GM21737 (cell line): ENCODE measurements around the gene FZD7.
A peak's percentile ranks its signal among the peaks of the same experiment; 100 is the strongest.

ENCODE experiments used
- ATAC-seq: cut with Tn5 transposase; IDR thresholded peaks from one replicate; pipeline ENCODE4 v1.9.1; 2021; ENCODE audit warnings: mild to moderate bottlenecking, moderate library complexity; ENCODE audit not compliant: unreplicated experiment

Gene FZD7

DNA sequence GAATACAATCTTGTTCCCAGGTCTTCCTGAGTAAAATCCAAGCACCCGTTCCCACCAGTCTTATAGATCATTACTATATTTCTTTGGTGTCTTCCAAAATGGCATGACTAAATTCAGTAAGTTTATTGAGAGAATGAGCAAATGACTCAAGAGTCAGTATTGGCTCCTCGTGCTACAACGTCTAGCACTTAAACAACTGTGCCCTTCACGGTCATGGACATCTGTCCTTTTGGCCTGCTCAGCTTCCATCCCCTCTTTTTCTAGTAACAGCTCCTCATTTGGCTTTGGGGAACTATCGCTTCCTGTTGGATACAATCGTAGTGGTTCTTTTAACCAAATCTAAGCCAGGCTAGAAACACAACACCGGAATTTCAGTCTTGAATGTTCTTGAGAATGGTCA is 24.1 kb upstream of the FZD7 start:
- ATAC-seq: no peak

DNA sequence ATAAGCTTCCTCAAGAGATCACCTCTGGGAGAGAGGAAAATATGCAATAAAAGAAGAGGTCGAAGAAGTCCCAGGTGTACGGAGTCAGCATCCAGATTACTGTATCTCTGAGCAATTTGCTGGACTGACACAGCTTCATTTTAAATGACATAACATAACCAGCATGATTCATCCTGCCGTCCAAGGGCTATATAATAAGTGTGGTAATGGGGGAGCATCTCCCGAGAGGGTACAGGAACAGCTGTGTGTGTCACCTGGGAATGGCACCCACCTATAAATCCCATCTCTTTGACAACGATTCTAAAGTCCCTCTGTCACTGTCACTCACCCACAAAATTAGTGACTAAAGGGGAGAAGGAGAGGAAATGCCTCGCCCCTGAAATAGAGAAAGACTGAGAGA is 19.3 kb upstream of the FZD7 start:
- no peak for ATAC-seq

DNA sequence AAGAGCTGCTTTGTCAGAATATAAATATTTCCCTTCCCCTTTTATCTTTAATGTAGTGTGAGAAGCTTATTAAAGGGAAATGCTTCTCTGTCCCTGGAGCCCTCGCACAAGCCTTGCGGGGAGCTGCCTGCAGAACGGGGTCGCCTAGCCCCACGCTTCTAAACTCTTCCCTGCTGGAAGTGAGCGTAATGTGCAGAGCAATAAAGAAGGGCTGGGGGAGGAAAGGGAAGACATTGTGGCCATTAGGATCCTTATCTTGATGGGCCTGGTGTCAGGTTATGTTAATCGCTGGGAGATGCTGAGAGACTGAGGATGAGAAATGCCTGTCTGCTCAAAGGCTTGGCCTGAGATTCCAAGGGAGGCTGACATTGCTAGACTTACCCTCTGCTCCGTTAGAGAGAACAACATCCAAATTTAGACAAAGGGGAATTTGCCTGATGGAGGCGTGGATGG is 18.9 kb upstream of the FZD7 start:
- no peak for ATAC-seq

DNA sequence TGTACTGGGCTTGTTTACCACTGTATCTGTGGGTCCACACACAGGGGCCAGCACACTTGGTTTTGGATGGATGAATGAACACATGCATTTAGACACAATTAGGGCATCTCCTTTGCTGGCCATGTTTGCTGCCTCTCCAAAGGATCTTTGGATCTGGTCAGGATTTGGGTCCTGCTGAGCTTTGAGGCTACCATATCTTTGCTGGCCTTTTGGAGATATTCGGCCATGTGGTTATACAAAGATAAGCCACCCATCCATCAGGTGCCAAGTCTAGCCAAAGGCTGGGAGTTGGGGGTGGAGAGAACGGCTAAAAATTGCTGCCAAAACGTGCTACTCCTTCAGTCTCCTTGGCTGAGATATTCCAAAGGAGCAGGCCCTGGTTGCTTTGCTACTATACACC is 18.2 kb upstream of the FZD7 start:
- no peak for ATAC-seq

DNA sequence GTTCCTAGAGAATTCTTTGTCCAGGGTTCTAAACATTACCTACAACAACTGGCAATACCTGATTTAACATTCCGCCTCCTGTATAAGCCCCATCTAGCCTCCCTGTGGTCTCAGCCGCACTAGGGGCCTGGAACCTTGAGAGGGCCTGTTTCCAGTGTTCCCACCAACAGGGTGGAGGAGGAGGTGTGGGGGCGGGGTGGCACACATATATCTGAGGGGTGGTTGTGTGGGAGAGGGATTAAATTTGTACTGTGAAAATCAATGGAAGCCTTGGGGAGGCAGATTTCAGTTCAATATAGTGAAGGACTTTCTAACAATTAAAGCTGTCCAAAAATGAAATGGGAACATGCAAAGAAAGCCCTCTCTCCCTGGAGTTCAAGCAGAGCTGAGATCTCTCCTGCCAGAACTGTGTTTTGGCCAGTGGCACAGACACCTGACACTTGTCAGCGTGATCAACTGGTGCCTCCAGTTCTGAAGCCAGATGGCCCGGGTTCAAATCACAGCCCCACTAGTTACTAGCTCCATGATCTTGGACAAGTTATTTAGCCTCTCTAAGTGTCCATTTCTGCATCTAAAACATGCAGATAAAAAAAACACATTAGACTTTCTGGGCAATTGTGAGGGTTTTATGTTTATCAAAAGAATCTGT is 17.0 kb upstream of the FZD7 start:
- no peak for ATAC-seq

DNA sequence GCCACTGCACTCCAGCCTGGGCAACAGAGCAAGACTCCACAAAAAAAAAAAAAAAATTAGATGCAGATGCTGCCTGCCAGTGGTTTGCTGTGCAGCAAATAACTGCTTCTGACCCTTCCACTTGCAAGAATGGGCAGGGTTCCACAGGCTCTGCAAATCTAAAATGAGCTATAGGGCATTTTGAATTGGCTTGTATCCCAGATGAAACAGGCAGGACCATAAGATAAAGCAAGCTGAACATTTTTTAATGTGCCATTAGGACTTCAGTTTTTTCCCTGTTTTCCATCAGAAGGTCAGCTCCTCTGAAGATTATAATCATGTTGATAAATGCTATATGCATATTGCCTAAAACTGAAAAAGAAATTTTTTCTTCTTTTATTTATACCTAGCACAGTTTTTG is 15.7 kb upstream of the FZD7 start:
- ATAC-seq: no peak

DNA sequence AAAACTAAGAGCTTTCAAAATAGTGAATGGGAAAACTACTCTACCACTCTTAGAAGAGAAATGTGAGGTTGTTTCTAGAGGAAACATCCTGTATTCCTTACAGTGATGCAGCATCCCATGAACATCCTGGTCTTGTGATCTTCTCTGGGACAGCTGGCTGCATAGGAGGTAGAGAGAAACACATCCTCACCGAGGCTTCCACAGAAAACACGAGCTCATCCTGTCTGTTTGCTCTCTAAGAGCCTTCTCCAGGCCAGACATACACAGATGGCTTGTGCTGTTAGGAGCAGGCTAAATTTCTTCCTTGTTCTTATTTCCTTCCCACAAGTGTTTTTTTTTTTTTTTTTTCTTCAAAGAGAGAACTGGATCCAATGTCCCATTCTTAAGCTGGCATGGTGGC is 14.7 kb upstream of the FZD7 start:
- no peak for ATAC-seq

DNA sequence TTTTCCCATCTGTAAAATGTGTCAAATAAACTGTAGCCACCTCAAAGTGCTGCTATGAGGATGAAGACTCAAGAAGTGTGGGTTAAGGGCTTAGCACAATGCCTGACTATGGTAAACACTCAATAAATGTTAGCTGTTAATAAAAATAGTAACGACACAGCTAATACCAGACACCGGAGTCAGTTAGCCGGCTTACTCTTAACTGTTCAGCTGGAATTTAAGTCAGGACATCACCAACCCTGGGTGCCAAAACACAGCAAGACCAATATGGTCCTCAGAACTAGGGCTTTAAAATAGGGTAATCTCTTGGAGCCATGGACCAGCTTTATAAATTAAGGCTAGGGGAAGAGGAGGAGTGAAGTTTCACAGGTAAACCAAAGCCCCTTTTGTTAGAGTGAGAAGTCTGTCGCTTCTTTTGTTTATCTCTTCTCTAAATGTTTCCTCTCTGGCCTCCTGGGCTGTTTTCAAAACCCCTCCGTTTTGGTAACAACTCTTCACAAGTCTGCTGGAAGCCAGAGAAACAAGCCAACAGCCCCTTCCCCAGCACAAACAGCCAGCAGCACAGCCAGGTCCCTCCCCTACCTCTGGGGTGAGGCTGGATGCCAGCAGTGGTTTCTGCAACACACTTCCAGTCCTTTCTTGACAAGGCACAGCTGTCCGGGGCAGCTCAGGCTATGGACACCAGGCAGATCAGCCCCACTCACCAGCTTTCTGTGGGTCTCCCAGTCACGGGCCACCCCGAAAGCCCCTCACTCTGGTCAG is 13.8 kb upstream of the FZD7 start:
- ATAC-seq: no peak

DNA sequence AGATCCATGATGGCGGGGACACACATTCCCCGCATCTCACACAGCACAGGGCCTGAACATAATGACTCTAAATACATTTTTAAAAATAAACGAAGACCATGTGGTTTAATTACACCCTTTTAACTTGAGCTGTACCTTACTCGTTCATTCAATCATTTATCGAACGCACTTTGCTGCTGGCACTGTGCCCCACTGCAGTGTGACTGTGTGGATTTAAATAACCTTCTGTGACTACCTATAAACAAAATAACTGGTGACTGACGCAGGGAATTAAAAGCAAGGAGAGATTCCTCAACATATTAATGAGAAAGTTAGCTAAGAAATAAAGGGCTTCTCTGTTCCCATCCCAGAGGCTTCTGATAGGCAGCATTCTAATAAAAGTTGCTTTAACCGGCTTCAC is 10.9 kb upstream of the FZD7 start:
- no peak for ATAC-seq

DNA sequence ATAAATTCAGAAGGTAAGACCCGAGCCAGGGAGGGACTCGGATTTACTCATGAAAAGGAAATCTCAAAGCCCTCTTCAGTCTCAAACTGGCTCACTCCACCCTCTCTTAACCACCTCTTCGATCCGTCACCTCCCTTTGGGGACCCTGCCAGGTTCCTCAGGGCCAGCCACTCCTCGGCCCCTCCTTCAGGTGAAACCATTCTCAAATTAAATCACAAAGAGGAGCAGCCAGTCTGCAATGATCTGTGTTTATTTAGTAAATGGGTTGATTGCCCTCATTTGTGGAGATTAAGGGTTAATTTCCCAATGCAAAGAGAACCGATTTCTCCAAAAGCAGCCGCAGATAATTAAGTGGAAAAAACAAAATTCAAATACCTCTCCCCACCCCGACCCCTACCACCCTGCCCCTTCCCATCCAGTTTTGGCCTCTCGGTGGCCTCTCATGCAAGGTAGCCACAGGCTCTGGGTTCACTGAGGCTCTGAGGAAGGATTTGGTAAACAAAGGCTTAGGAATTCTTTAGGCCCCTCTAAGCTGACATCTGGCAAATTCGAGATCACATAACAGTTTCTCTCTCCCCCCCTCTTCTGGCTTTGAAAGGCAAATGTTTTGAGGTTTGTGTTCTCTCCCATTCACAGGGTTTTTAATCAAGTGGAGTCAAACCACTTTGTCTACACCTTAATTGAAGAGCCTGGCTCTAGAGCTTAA is 10.3 kb upstream of the FZD7 start:
- no peak for ATAC-seq

DNA sequence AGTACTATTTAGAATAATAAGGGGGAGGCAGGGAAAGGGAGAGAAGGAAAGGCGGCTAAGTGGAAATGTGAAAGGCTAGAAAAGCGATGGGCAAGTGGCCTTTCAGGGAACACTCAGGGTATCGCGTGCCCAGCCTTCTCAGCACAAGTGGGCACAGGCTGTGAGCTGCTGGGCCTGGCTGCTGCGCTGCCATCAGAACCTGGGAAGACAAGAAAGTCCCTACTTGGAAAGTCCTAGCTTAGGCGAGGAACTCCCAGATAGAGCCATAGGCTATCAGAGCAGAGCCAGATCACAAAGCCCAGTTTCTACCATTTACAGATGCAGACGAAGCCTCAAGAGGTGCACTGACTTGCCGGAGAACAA is 9.8 kb upstream of the FZD7 start:
- ATAC-seq: no peak

DNA sequence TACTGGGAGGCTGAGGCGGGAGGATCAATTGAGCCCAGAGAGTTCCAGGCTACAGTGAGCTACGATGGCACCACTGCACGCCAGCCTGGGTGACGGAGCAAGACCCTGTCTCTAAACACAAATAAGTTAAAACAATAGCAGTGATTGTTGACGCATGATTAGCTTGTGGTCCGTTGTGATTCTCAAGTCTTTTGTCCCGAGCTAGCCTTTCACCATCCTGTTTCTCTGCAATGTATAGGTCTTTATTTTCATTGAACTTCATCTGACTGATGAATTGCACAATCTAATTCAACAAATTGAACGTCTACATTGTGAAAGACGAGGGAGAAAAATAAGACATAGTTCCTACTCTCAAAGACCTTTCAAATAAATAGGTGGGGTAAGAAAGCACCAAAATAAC is 8.8 kb upstream of the FZD7 start:
- no peak for ATAC-seq

DNA sequence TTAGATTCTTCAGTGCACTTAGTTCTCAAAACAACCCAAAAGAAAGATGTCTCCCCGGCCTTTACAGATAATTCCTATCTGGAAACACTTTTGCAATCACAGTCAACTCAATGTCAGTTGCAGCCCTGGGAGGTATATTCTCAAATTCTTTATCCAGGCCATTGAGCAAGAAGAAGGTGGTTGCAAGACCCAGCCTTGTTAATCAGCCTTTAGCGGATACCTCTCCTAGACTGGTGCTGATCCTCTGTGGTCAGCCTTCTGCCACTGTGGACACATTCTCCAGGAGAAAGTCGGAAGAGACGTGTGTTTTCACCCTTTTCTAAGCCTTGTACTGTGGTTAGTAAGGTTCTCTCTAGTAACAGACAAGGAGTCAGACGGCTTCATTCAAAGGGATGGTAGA is 7.8 kb upstream of the FZD7 start:
- ATAC-seq: no peak

DNA sequence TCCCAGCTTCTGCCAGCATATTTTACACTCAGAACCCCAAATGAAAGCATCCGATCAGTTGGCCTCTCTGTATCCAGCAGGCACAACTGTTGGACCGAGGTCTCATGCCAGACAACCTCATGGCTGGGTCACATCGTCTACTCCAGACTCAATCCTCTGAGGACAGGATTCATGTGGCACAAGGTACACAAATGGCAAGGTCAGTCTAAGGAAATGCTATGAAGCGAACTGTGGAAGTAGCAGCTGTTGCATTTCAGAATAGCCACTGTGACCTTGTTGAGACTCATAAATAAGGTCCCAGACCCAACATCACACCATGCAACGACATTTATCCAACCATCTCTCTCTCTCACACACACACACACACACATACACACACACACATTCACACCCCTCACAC is 7.1 kb upstream of the FZD7 start:
- ATAC-seq: no peak

DNA sequence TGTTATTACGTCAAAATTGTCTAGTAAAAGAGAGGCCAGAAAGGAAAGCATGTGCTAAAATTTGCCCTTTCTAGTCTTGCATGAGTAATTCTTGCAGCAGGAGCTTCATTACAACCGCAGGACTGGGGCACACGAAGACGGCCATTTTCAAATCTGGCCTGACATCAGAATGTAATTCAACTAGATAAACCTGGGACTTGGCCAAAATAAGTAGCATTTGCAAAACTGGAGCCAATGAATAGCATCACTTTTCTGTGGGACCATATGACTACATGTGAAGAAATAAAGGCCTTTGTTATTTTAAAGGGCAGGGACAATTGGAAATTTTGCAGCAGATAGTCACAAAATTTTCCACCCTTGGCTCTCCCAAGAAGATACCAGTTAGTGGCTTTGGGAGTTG is 3.0 kb upstream of the FZD7 start:
- no peak for ATAC-seq

DNA sequence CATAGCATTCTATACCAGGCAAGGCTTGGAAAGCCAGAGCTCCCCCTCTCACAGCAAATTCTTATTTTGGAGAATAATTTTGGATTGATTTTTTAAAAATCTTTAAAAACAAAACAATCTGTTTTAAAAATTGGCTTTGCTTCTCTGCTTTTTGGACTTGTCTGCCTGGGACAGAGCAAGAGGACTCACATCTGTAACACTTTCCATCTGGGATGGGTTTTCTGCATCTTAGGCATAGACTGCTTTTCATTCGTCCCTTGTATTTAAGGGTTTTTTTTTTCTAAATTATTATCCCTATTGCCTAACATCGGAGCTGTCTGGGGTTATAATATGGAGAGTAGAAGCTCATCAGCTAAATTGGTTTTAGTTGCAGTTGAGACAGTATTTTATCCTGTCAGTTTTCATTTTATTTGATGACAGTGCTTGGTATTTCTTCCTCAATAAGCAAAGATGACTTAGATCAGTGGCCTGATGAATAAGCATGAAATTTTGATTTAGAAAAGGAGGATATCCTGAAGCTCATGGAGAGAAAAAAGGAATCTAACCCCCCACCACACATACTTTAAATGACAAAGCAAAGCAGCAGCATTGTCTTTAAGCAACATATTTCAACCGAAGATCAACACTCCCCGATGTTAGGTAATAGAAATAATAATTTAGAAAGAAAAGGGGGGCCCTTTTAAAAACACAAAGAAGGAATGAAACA is 2.3 kb upstream of the FZD7 start:
- ATAC-seq: no peak

DNA sequence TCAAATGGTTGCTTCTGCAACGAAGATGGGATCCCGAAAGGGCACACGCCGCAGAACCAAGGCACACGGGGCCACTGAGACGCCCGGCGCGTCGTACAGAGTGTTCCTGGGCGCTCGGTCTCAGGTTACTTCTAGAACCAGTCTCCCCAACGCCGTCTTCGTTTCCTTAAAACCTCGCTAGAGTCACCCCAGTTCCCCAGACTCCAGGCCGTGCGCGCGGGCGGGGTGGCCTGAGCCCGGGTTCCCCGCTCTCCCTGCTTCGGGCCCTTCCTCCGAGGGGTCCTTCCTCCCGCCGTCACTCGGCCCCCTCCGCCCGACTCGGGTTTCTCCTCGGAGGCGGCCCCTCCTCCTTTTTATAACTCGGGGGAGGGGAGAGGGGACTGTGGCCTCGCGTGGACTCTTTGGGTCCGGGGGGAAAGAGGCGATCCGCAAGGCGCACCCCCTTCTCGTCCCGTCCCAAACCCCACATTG is 774 bp upstream of the FZD7 start:
- ATAC-seq: peak; percentile 7

DNA sequence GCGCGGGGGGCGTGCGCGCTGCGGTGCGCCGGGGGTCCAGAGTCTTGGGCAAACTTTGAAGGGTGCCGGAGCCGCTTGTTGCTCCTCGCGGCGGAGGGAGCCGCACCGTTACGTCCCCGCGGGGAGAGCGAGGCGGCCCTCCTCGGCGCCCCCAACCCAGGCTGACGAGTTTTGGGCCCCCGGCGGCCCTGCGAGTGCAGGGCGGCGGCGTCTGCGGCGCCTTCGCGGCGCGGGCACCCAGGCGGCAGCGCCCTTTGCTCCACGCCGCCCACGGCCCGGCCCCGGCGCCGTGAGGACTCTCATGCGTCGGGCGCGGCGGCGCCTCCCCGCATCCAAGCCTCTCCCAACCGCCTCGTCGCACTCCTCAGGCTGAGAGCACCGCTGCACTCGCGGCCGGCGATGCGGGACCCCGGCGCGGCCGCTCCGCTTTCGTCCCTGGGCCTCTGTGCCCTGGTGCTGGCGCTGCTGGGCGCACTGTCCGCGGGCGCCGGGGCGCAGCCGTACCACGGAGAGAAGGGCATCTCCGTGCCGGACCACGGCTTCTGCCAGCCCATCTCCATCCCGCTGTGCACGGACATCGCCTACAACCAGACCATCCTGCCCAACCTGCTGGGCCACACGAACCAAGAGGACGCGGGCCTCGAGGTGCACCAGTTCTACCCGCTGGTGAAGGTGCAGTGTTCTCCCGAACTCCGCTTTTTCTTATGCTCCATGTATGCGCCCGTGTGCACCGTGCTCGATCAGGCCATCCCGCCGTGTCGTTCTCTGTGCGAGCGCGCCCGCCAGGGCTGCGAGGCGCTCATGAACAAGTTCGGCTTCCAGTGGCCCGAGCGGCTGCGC is 814 bp downstream of the FZD7 start:
- peak; percentile 5 for ATAC-seq

DNA sequence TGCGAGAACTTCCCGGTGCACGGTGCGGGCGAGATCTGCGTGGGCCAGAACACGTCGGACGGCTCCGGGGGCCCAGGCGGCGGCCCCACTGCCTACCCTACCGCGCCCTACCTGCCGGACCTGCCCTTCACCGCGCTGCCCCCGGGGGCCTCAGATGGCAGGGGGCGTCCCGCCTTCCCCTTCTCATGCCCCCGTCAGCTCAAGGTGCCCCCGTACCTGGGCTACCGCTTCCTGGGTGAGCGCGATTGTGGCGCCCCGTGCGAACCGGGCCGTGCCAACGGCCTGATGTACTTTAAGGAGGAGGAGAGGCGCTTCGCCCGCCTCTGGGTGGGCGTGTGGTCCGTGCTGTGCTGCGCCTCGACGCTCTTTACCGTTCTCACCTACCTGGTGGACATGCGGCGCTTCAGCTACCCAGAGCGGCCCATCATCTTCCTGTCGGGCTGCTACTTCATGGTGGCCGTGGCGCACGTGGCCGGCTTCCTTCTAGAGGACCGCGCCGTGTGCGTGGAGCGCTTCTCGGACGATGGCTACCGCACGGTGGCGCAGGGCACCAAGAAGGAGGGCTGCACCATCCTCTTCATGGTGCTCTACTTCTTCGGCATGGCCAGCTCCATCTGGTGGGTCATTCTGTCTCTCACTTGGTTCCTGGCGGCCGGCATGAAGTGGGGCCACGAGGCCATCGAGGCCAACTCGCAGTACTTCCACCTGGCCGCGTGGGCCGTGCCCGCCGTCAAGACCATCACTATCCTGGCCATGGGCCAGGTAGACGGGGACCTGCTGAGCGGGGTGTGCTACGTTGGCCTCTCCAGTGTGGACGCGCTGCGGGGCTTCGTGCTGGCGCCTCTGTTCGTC is 1.7 kb downstream of the FZD7 start:
- ATAC-seq: no peak

DNA sequence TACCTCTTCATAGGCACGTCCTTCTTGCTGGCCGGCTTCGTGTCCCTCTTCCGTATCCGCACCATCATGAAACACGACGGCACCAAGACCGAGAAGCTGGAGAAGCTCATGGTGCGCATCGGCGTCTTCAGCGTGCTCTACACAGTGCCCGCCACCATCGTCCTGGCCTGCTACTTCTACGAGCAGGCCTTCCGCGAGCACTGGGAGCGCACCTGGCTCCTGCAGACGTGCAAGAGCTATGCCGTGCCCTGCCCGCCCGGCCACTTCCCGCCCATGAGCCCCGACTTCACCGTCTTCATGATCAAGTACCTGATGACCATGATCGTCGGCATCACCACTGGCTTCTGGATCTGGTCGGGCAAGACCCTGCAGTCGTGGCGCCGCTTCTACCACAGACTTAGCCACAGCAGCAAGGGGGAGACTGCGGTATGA is 2.3 kb downstream of the FZD7 start:
- no peak for ATAC-seq
